PFSK-1 (cell line): ENCODE results near the gene MET.

ENCODE experiments used
- REST ChIP-seq, 2 experiments: IDR thresholded peaks; 2 replicates each; pipeline versions ENCODE4 v1.6.1 to v1.8.0; 2011 to 2012; ENCODE audit warnings: low read depth in 2 of 2, low read length in 2 of 2, control low read depth in 1 of 2, inconsistent platforms in 1 of 2, mild to moderate bottlenecking in 1 of 2, moderate library complexity in 1 of 2; ENCODE audit not compliant: insufficient read depth in 1 of 2
- TAF1 ChIP-seq: IDR thresholded peaks from 2 replicates; pipeline ENCODE4 v1.6.1; 2012; ENCODE audit warnings: low read length, control low read depth, borderline replicate concordance; ENCODE audit not compliant: insufficient read depth

DNA sequence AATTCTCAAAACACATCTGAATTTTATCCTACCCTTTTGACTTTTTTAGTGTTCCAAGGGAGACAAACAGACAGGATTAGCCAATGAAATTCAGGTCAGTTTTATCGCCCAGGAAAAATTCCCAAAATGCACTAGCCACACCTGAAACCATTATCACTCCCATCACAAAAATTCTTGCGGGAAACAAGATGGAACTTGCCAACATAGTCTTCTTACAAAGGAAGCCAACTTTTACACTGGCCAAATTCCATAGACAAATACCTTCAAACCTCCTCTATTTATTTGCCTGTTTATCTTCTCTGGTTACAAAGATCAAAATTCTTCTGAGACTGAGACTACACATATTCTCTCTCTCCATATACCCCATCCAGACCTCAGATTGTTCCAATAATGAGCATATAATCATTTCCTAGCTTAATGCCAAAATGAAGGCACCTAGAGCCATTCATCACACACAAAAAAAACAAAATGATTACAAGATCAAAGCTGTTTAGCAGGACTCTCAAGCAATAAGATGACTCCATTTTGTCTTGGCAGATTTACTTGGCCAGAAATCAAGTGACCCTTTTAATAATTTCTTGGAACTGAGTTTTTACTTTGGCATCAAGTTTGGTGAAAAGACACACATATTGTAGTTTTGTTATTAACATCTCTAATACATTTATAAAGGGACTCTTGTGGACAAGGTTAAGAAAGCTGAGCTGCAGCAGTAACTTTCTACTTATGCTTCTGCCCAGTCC is 30.2 kb downstream of the MET start:
- TF ChIP-seq TAF1 (no peak), REST (IDR thresholded peaks at IDR 0.05; ENCODE audit: insufficient read depth in 1 of 2, low read depth in 2 of 2, low read length in 2 of 2) (no peak)
